Endothelial cell of umbilical vein (primary cell): ENCODE results near the gene VEGFC. TPM values are rescaled to one million over a fixed set of nuclear protein-coding genes. Genes with fewer than 3 reads are reported as not detected.

Experiments
- BruUV-seq: library from RNA; stranded (reverse); fragments of 400-500 nt; replicated peaks from 2 replicates; lab custom pipeline; 2021; lab: Mats Ljungman, UMichigan
- CTCF ChIA-PET: fragments of 300-600, 350-600 bp; sonication (Branson Sonifier 250); formaldehyde crosslinking; loops from one replicate; lab custom pipeline; 2021; ENCODE audit warnings: antibody characterized with exemption, inconsistent platforms; lab: Charles Lee
- POLR2A ChIA-PET: fragments of 300-600, 350-600 bp; sonication (Branson Sonifier 250); formaldehyde crosslinking; loops from one replicate; lab custom pipeline; 2021; ENCODE audit warnings: antibody characterized with exemption, inconsistent platforms; lab: Charles Lee
- DNase-seq: peaks from one replicate; pipeline ENCODE4 v3.0.0-alpha.2; 2011; ENCODE audit warnings: low read depth, low spot score
- FAIRE-seq: peaks from 2 replicates; lab custom pipeline; 2011; peaks lifted over from hg19 to GRCh38; lab: Jason Lieb, UNC
- H2AFZ ChIP-seq: 2 replicates; pipeline ENCODE4 v1.6.0; 2012; ENCODE audit warnings: low read depth, low read length, control low read depth, inconsistent platforms
- H3K27ac ChIP-seq: 2 replicates; pipeline ENCODE4 v1.5.1; 2011; ENCODE audit warnings: low read depth, mild to moderate bottlenecking, control low read depth, low read length, moderate library complexity; ENCODE audit not compliant: insufficient read depth
- H3K27me3 ChIP-seq, 2 experiments: 2 replicates each; pipeline versions ENCODE4 v1.6.0 to v1.6.1; 2011; ENCODE audit warnings: low read length in 2 of 2, mixed read lengths in 1 of 2; ENCODE audit not compliant: control insufficient read depth in 2 of 2, insufficient read depth in 2 of 2
- H3K36me3 ChIP-seq, 2 experiments: 2 replicates in 1 of 2; 3 replicates in 1 of 2; pipeline ENCODE4 v1.5.1; 2011; ENCODE audit warnings: low read length in 2 of 2, mild to moderate bottlenecking in 1 of 2, moderate library complexity in 1 of 2; ENCODE audit not compliant: control insufficient read depth in 2 of 2, insufficient read depth in 2 of 2; ENCODE audit errors: extremely low read depth in 1 of 2
- H3K4me1 ChIP-seq: 3 replicates; pipeline ENCODE4 v1.5.1; 2011; ENCODE audit warnings: mild to moderate bottlenecking, low read length; ENCODE audit not compliant: control insufficient read depth, insufficient read depth; ENCODE audit errors: extremely low read depth
- H3K4me2 ChIP-seq: 2 replicates; pipeline ENCODE4 v1.6.1; 2011; ENCODE audit warnings: low read length, control low read depth, mixed read lengths; ENCODE audit not compliant: insufficient read depth
- H3K4me3 ChIP-seq, 3 experiments: fragments of 200-600 bp in 1 of 3; sonication (generic), shearing (Covaris generic) in 1 of 3; replicated peaks in 1 of 3; 2 replicates each; pipeline ENCODE4 v1.5.1; 2011 to 2016; ENCODE audit warnings: control low read depth in 3 of 3, low read length in 3 of 3, mild to moderate bottlenecking in 2 of 3, inconsistent platforms in 1 of 3, low read depth in 1 of 3, moderate library complexity in 1 of 3; ENCODE audit not compliant: insufficient read depth in 1 of 3
- H3K79me2 ChIP-seq: 2 replicates; pipeline ENCODE4 v1.6.0; 2012; ENCODE audit warnings: low read length, inconsistent platforms; ENCODE audit not compliant: control insufficient read depth, insufficient read depth
- H3K9ac ChIP-seq: replicated peaks from 2 replicates; pipeline ENCODE3; 2011; ENCODE audit warnings: low read length, control low read depth; ENCODE audit not compliant: insufficient read depth; ENCODE audit errors: extremely low read depth
- H3K9me1 ChIP-seq: replicated peaks from 3 replicates; pipeline ENCODE4 v1.6.0; 2011; ENCODE audit warnings: mild to moderate bottlenecking, low read length; ENCODE audit not compliant: control insufficient read depth, insufficient read depth; ENCODE audit errors: extremely low read depth
- H3K9me3 ChIP-seq: replicated peaks from 2 replicates; pipeline ENCODE4 v1.5.1; 2012; ENCODE audit warnings: low read length, inconsistent platforms; ENCODE audit not compliant: control insufficient read depth, insufficient read depth
- H4K20me1 ChIP-seq: replicated peaks from 2 replicates; pipeline ENCODE3; 2011; ENCODE audit warnings: mild to moderate bottlenecking, low read length; ENCODE audit not compliant: control insufficient read depth, insufficient read depth; ENCODE audit errors: extremely low read depth
- EZH2 ChIP-seq: IDR thresholded peaks from 2 replicates; pipeline ENCODE4 v1.6.1; 2012; ENCODE audit warnings: borderline replicate concordance, low read depth, mild to moderate bottlenecking, moderate library complexity, low read length, inconsistent platforms; ENCODE audit not compliant: severe bottlenecking
- FOS ChIP-seq: IDR thresholded peaks from 2 replicates; pipeline ENCODE4 v1.6.1; 2011; ENCODE audit warnings: mild to moderate bottlenecking, low read length, moderate library complexity, borderline replicate concordance; ENCODE audit not compliant: insufficient read depth
- POLR2A ChIP-seq: IDR thresholded peaks from 2 replicates; pipeline ENCODE4 v1.6.1; 2012; ENCODE audit warnings: low read depth, mild to moderate bottlenecking, control low read depth, low read length
- POLR2AphosphoS5 ChIP-seq: IDR thresholded peaks from 2 replicates; pipeline ENCODE4 v1.6.1; 2012; ENCODE audit warnings: low read depth, mild to moderate bottlenecking, control low read depth, low read length, moderate library complexity; ENCODE audit not compliant: insufficient read depth
- dilution Hi-C: fragments of 300-500 bp; cut with MboI; formaldehyde crosslinking; loops from one replicate; pipeline ENCODE4 v1.15.0; 2019; ENCODE audit warnings: low sequenced_read_pairs; ENCODE audit not compliant: extremely low pct_ligation_motif_present
- intact Hi-C: fragments of 100-400 bp; cut with micrococcal nuclease; formaldehyde crosslinking; loops from one replicate; pipeline ENCODE4 v1.10.0; 2022
- polyA plus RNA-seq, 4 experiments: library from polyadenylated mRNA; depleted of rRNA in 3 of 4; stranded (reverse) in 3 of 4; unstranded in 1 of 4; fragments of >200 nt; gene quantifications; 2 replicates each; pipeline versions ENCODE4 v1.2.1 to v1.2.3, GENCODE V29; 2011 to 2012; ENCODE audit warnings: missing spikeins in 1 of 4
- total RNA-seq: library from RNA; stranded (reverse); gene quantifications from 2 replicates; pipeline ENCODE4 v1.2.3, GENCODE V29; 2021
- TF ChIP-seq, protein P1 (sequence below), 2 donors: IDR thresholded peaks; 1 replicate in 1 of 2; 2 replicates in 1 of 2; pipeline ENCODE4 v1.5.1; 2011; ENCODE audit warnings: low read length in 2 of 2, mild to moderate bottlenecking in 2 of 2, moderate library complexity in 2 of 2, control low read depth in 1 of 2, inconsistent platforms in 1 of 2, low read depth in 1 of 2; ENCODE audit not compliant: insufficient read depth in 1 of 2; ENCODE audit errors: extremely low read depth in 1 of 2
- TF ChIP-seq, protein P2 (sequence below): IDR thresholded peaks from 2 replicates; pipeline ENCODE4 v1.6.1; 2011; ENCODE audit not compliant: insufficient read depth, insufficient read length

The VEGFC gene
- total and polyA plus RNA-seq, 2 donors (not counting 3 experiments of a cell fraction or from before 2014, with no cell fraction given) = 20.4 to 34.9 TPM

DNA sequence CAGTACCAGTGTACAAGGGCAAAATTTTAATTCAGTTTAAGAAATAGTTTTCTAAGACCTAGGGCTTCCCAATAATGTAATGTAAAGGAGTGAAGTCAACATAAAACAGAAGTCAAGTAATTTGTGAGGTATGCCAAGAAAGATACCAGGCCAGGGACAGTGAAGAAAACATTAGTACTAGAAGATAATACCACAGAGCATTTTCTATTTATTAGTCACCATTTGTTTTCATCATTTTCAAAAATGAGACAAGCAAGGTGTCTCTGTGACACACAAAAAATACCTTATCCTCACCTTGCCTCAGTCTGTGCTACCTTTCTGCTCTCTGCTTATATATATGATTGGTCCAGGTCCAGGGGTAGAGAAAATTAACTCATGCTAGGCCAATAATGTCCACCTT is 46.8 kb downstream of the VEGFC start:
- Histone ChIP-seq H3K4me1 (peaks cover 9% of the 10 kb centered on the region), H3K27ac (no peak overlapping the region), H3K4me2 (no peak overlapping the region), H3K79me2 (peaks cover 95% of the 10 kb centered on the region), H3K9me1 (no peaks in the 10 kb centered on the region), H3K9me3 (no peaks in the 10 kb centered on the region), H3K9ac (no peak overlapping the region), H4K20me1 (peaks cover 8% of the 10 kb centered on the region), H3K36me3 (no peaks in the 10 kb centered on the region), H3K27me3 (no peaks in the 10 kb centered on the region), H2AFZ (no peak overlapping the region), H3K4me3 (no peak overlapping the region)
- no peak for TF ChIP-seq POLR2A
- TF ChIP-seq, protein P1, sequence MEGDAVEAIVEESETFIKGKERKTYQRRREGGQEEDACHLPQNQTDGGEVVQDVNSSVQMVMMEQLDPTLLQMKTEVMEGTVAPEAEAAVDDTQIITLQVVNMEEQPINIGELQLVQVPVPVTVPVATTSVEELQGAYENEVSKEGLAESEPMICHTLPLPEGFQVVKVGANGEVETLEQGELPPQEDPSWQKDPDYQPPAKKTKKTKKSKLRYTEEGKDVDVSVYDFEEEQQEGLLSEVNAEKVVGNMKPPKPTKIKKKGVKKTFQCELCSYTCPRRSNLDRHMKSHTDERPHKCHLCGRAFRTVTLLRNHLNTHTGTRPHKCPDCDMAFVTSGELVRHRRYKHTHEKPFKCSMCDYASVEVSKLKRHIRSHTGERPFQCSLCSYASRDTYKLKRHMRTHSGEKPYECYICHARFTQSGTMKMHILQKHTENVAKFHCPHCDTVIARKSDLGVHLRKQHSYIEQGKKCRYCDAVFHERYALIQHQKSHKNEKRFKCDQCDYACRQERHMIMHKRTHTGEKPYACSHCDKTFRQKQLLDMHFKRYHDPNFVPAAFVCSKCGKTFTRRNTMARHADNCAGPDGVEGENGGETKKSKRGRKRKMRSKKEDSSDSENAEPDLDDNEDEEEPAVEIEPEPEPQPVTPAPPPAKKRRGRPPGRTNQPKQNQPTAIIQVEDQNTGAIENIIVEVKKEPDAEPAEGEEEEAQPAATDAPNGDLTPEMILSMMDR (IDR thresholded peaks at IDR 0.05; ENCODE audit: extremely low read depth in 1 of 2, insufficient read depth in 1 of 2, low read depth in 1 of 2, low read length in 2 of 2) = no peak
- TF ChIP-seq POLR2AphosphoS5 = no peak
- TF ChIP-seq, protein P2, sequence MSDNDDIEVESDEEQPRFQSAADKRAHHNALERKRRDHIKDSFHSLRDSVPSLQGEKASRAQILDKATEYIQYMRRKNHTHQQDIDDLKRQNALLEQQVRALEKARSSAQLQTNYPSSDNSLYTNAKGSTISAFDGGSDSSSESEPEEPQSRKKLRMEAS = no peak
- TF ChIP-seq FOS = no peak
- DNase-seq = no peak
- ChIA-PET CTCF (no interaction called here), POLR2A (no interaction called here)
- dilution Hi-C loops (no loop called here), intact Hi-C loops (no loop called here)
- FAIRE-seq = no peak
- no TSS peak for BruUV-seq

DNA sequence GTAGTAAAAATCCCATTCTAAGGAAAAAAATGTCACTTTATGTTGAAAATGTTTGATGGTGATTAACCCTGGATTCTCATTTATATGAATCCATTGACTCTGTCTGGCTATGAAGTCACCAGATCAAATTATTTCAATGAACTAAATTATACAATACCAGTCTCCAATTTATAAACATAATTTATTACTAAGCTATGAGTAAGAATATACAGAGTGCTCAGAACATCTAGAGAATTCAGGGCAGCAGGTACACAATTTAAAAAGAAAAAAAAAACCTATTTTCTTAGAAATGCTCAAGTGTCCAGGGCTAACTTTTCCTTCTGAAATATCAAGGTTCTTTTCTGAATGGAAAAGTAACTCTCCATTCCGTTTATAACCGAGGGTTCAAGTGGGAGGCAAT is 48.6 kb downstream of the VEGFC start:
- FAIRE-seq (no peak), DNase-seq (no peak)
- intact Hi-C loops = no loop called here
- Histone ChIP-seq H3K79me2 (peaks cover 89% of the 10 kb centered on the region), H3K27me3 (no peaks in the 10 kb centered on the region), H2AFZ (no peak overlapping the region), H3K9ac (no peak overlapping the region), H3K4me3 (no peak overlapping the region), H3K27ac (no peak overlapping the region), H3K36me3 (no peaks in the 10 kb centered on the region), H4K20me1 (peaks cover 8% of the 10 kb centered on the region), H3K4me1 (peaks cover 9% of the 10 kb centered on the region), H3K4me2 (no peak overlapping the region), H3K9me1 (no peaks in the 10 kb centered on the region), H3K9me3 (no peaks in the 10 kb centered on the region)
- CTCF ChIA-PET = interaction anchor here (0.8 to 1.5 kb wide), 3 partner anchors 12 to 303 kb away, joined by 3 to 4 read pairs (median 3); no protein-coding TSS in a partner anchor
- no peak for TF ChIP-seq EZH2
- POLR2A ChIA-PET = no interaction called here
- no TSS peak for BruUV-seq
- dilution Hi-C loops = no loop called here
